ENCODE measurements around the gene CHMP5.

- TF ChIP-seq ESRRG (CRISPR knock-in tag; IDR thresholded peaks at IDR 0.05): no peak
- no peak for TF ChIP-seq CSDC2 (CRISPR knock-in tag; IDR thresholded peaks at IDR 0.05)
- no peak for TF ChIP-seq ISL1 (CRISPR knock-in tag; IDR thresholded peaks at IDR 0.05)
- no peak for TF ChIP-seq ZNF70 (CRISPR knock-in tag; IDR thresholded peaks at IDR 0.05)
- TF ChIP-seq PPARA (CRISPR knock-in tag; IDR thresholded peaks at IDR 0.05; ENCODE audit: borderline replicate concordance): no peak
- no peak for TF ChIP-seq ARNTL (CRISPR knock-in tag; IDR thresholded peaks at IDR 0.05; ENCODE audit: borderline replicate concordance, low read depth)
- TF ChIP-seq ZFP30 (CRISPR knock-in tag; IDR thresholded peaks at IDR 0.05): no peak
- TF ChIP-seq PATZ1 (CRISPR knock-in tag; IDR thresholded peaks at IDR 0.05; ENCODE audit: borderline replicate concordance): no peak
- no peak for TF ChIP-seq SNAI2 (CRISPR knock-in tag; IDR thresholded peaks at IDR 0.05)
- TF ChIP-seq RARB (CRISPR knock-in tag; IDR thresholded peaks at IDR 0.05): no peak
- no peak for TF ChIP-seq TOX (CRISPR knock-in tag; IDR thresholded peaks at IDR 0.05; ENCODE audit: borderline replicate concordance)
- TF ChIP-seq, protein P1, sequence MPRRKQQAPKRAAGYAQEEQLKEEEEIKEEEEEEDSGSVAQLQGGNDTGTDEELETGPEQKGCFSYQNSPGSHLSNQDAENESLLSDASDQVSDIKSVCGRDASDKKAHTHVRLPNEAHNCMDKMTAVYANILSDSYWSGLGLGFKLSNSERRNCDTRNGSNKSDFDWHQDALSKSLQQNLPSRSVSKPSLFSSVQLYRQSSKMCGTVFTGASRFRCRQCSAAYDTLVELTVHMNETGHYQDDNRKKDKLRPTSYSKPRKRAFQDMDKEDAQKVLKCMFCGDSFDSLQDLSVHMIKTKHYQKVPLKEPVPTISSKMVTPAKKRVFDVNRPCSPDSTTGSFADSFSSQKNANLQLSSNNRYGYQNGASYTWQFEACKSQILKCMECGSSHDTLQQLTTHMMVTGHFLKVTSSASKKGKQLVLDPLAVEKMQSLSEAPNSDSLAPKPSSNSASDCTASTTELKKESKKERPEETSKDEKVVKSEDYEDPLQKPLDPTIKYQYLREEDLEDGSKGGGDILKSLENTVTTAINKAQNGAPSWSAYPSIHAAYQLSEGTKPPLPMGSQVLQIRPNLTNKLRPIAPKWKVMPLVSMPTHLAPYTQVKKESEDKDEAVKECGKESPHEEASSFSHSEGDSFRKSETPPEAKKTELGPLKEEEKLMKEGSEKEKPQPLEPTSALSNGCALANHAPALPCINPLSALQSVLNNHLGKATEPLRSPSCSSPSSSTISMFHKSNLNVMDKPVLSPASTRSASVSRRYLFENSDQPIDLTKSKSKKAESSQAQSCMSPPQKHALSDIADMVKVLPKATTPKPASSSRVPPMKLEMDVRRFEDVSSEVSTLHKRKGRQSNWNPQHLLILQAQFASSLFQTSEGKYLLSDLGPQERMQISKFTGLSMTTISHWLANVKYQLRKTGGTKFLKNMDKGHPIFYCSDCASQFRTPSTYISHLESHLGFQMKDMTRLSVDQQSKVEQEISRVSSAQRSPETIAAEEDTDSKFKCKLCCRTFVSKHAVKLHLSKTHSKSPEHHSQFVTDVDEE (CRISPR knock-in tag; IDR thresholded peaks at IDR 0.05): no peak
- TF ChIP-seq TCF4 (CRISPR knock-in tag; IDR thresholded peaks at IDR 0.05; ENCODE audit: borderline replicate concordance): no peak
These were observed 37.1 kb upstream of the CHMP5 start for GRCh38 chr9:33227741-33228140.
